KMS-11 (cell line): ENCODE measurements around the gene INCENP.
"Not testable (repeated sequence)": the region's sequence is repeated elsewhere in the genome, so short reads cannot be mapped to it uniquely, and the experiment has no call there.

Experiments used
- H2AFZ ChIP-seq: fragments of 200-600 bp; sonication (generic); 2 replicates; pipeline ENCODE4 v1.6.1; 2016; ENCODE audit warnings: antibody characterized with exemption, mixed run types, low read depth
- H3K27ac ChIP-seq: fragments of 200-600 bp; sonication (generic); 2 replicates; pipeline ENCODE4 v1.6.1; 2016; ENCODE audit warnings: mild to moderate bottlenecking, mixed run types
- H3K27me3 ChIP-seq: fragments of 200-600 bp; sonication (generic); 2 replicates; pipeline ENCODE4 v1.6.1; 2017; ENCODE audit warnings: mild to moderate bottlenecking, low read depth, mixed run types, moderate library complexity; ENCODE audit not compliant: insufficient read depth
- H3K36me3 ChIP-seq: fragments of 200-600 bp; sonication (generic); 2 replicates; pipeline ENCODE4 v1.6.1; 2017; ENCODE audit warnings: mild to moderate bottlenecking, mixed run types; ENCODE audit not compliant: insufficient read depth
- H3K4me1 ChIP-seq: fragments of 200-600 bp; sonication (generic); 2 replicates; pipeline ENCODE4 v1.6.1; 2016; ENCODE audit warnings: mild to moderate bottlenecking, low read depth, mixed run types; ENCODE audit not compliant: poor library complexity, severe bottlenecking
- H3K4me2 ChIP-seq: fragments of 200-600 bp; sonication (generic); 2 replicates; pipeline ENCODE4 v1.7.0; 2016; ENCODE audit warnings: mild to moderate bottlenecking, mixed run types
- H3K4me3 ChIP-seq: fragments of 200-600 bp; sonication (generic); IDR thresholded peaks from 2 replicates; pipeline ENCODE4 v1.6.1; 2017; ENCODE audit warnings: low read depth, low read length, mixed read lengths; ENCODE audit not compliant: insufficient read depth
- H3K79me2 ChIP-seq: fragments of 200-600 bp; sonication (generic); 2 replicates; pipeline ENCODE4 v1.6.1; 2016; ENCODE audit warnings: low read depth, mixed run types; ENCODE audit not compliant: insufficient read depth
- H3K9ac ChIP-seq: fragments of 200-600 bp; sonication (generic); 2 replicates; pipeline ENCODE4 v1.6.1; 2016; ENCODE audit warnings: mild to moderate bottlenecking, mixed run types
- H4K20me1 ChIP-seq: fragments of 200-600 bp; sonication (generic); 2 replicates; pipeline ENCODE4 v1.6.1; 2016; ENCODE audit warnings: mild to moderate bottlenecking, mixed run types; ENCODE audit not compliant: insufficient read depth
- CTCF ChIP-seq: fragments of 200-600 bp; sonication (generic); conservative IDR thresholded peaks from 2 replicates; pipeline ENCODE4 v1.6.1; 2017; ENCODE audit warnings: low read depth, mild to moderate bottlenecking, antibody characterized with exemption, low read length, moderate library complexity, mixed read lengths

INCENP gene

GRCh38 chr11:62182147-62182891 lies 58.5 kb downstream of the INCENP start:
- H2AFZ ChIP-seq: peak overlapping the region; percentile 27; the same call in 1 of the 2 replicates
- peaks cover 41% of the 10 kb centered on the region for H3K4me1 ChIP-seq
- peak overlapping the region; percentile 96 for H3K4me2 ChIP-seq
- no peak overlapping the region for H3K4me3 ChIP-seq
- no peaks in the 10 kb centered on the region for H4K20me1 ChIP-seq
- H3K9ac ChIP-seq: no peak overlapping the region
- no peaks in the 10 kb centered on the region for H3K79me2 ChIP-seq
- H3K27me3 ChIP-seq: no peaks in the 10 kb centered on the region
- TF ChIP-seq CTCF: no peak
- H3K27ac ChIP-seq: peak overlapping the region; percentile 34; the same call in 1 of the 2 replicates
- H3K36me3 ChIP-seq: no peaks in the 10 kb centered on the region

- peaks cover 33% of the 10 kb centered on the region for H3K4me1 ChIP-seq
These were observed 62.4 kb downstream of the INCENP start for GRCh38 chr11:62186195-62186594.

GRCh38 chr11:62190011-62190410 lies 66.2 kb downstream of the INCENP start, which contains the start of gene SCGB1D1:
SCGB1D1 (plus strand) TSS chr11:62190216; CDS start chr11:62190285, 69 bp downstream.
- Histone ChIP-seq H3K9ac (no peak within 1 kb of the TSS), H2AFZ (no peak within 1 kb of the TSS), H4K20me1 (no peaks in the 10 kb centered on the region), H3K4me2 (no peak within 1 kb of the TSS), H3K4me1 (peaks cover 4% of the 10 kb centered on the region), H3K36me3 (no peaks in the 10 kb centered on the region), H3K4me3 (no peak within 1 kb of the TSS), H3K79me2 (no peaks in the 10 kb centered on the region), H3K27ac (no peak within 1 kb of the TSS), H3K27me3 (0 out of 2 replicates have a peak, but pooled peaks cover 3% of the 10 kb centered on the region)
- TF ChIP-seq CTCF: no peak

More at GRCh38 chr11:62186195-62186594, 62.4 kb downstream of the INCENP start:
- H4K20me1 ChIP-seq: no peaks in the 10 kb centered on the region
- H3K9ac ChIP-seq: no peak overlapping the region
- no peaks in the 10 kb centered on the region for H3K36me3 ChIP-seq
- H3K4me3 ChIP-seq: no peak overlapping the region
- no peak overlapping the region for H3K27ac ChIP-seq
- H3K27me3 ChIP-seq: 0 out of 2 replicates have a peak, but pooled peaks cover 3% of the 10 kb centered on the region
- H3K79me2 ChIP-seq: no peaks in the 10 kb centered on the region
- H3K4me2 ChIP-seq: no peak overlapping the region
- TF ChIP-seq CTCF: no peak
- H2AFZ ChIP-seq: no peak overlapping the region

- Histone ChIP-seq H3K4me1 (no peaks in the 10 kb centered on the region), H3K79me2 (no peaks in the 10 kb centered on the region), H4K20me1 (no peaks in the 10 kb centered on the region), H3K36me3 (no peaks in the 10 kb centered on the region), H3K27ac (no peak overlapping the region), H3K4me2 (no peak overlapping the region), H3K9ac (no peak overlapping the region), H3K4me3 (no peak overlapping the region), H2AFZ (no peak overlapping the region), H3K27me3 (0 out of 2 replicates have a peak, but pooled peaks cover 3% of the 10 kb centered on the region)
- no peak for TF ChIP-seq CTCF
These were observed 70.1 kb downstream of the INCENP start for GRCh38 chr11:62193952-62194351.

GRCh38 chr11:62195010-62195409 lies 71.2 kb downstream of the INCENP start:
- not testable (repeated sequence) for H3K4me1 ChIP-seq, H3K4me3 ChIP-seq, H3K79me2 ChIP-seq, H2AFZ ChIP-seq, H4K20me1 ChIP-seq, H3K36me3 ChIP-seq, H3K4me2 ChIP-seq, H3K27ac ChIP-seq, H3K27me3 ChIP-seq, H3K9ac ChIP-seq
